HCT116 (cell line): Measurements from ENCODE around the gene NDUFA3.

Source experiments
- CTCF ChIP-seq, 3 experiments: fragments of 200-600 bp in 1 of 3; sonication (generic) in 1 of 3; IDR thresholded peaks in 2 of 3; conservative IDR thresholded peaks in 1 of 3; 2 replicates each; pipeline ENCODE4 v1.5.1; 2012 to 2017; ENCODE audit warnings: low read depth in 2 of 3, low read length in 2 of 3, antibody characterized with exemption in 1 of 3, borderline replicate concordance in 1 of 3, control low read depth in 1 of 3, mild to moderate bottlenecking in 1 of 3, mixed read lengths in 1 of 3, mixed run types in 1 of 3, moderate library complexity in 1 of 3; ENCODE audit not compliant: insufficient read depth in 1 of 3
- EZH2 ChIP-seq: fragments of 200-600 bp; sonication (generic); IDR thresholded peaks from 2 replicates; pipeline ENCODE4 v1.6.1; 2017; ENCODE audit warnings: antibody characterized with exemption, mixed run types
- POLR2A ChIP-seq: IDR thresholded peaks from 2 replicates; pipeline ENCODE4 v1.7.0; 2011; ENCODE audit warnings: borderline replicate concordance; ENCODE audit not compliant: insufficient read depth, insufficient read length; ENCODE audit errors: extremely low read depth
- POLR2AphosphoS5 ChIP-seq: IDR thresholded peaks from 2 replicates; pipeline ENCODE4 v1.6.1; 2011; ENCODE audit warnings: mild to moderate bottlenecking, low read depth, low read length, moderate library complexity
- REST ChIP-seq: IDR thresholded peaks from 2 replicates; pipeline ENCODE4 v1.6.1; 2012; ENCODE audit warnings: low read depth
- SIN3A ChIP-seq: IDR thresholded peaks from 2 replicates; pipeline ENCODE4 v1.6.1; 2012; ENCODE audit warnings: low read depth
- SP1 ChIP-seq: IDR thresholded peaks from 2 replicates; pipeline ENCODE4 v1.6.1; 2012; ENCODE audit warnings: low read depth
- YY1 ChIP-seq: IDR thresholded peaks from 2 replicates; pipeline ENCODE4 v1.6.1; 2011; ENCODE audit warnings: low read length, low read depth, moderate library complexity, mild to moderate bottlenecking; ENCODE audit not compliant: insufficient replicate concordance; ENCODE audit errors: extremely low read depth
- ZNF274 ChIP-seq: fragments of 200-500 bp; sonication (Bioruptor generic); IDR thresholded peaks from 2 replicates; pipeline ENCODE4 v1.6.1; 2014; ENCODE audit warnings: mild to moderate bottlenecking, low read depth, low read length, inconsistent platforms

- TF ChIP-seq CTCF (IDR thresholded peaks at IDR 0.05 in 2 of 3, conservative IDR thresholded peaks at IDR 0.05 in 1 of 3; ENCODE audit: borderline replicate concordance in 1 of 3, insufficient read depth in 1 of 3, low read depth in 2 of 3, low read length in 2 of 3) (no peak), POLR2A (no peak), POLR2AphosphoS5 (no peak), YY1 (no peak), ZNF274 (no peak), EZH2 (no peak), SIN3A (no peak), REST (no peak), SP1 (no peak)
Observed at GRCh38 chr19:54074851-54075250, 27.8 kb upstream of the NDUFA3 start.
